ENCODE measurements around the gene PTH1R.

The PTH1R gene

DNA sequence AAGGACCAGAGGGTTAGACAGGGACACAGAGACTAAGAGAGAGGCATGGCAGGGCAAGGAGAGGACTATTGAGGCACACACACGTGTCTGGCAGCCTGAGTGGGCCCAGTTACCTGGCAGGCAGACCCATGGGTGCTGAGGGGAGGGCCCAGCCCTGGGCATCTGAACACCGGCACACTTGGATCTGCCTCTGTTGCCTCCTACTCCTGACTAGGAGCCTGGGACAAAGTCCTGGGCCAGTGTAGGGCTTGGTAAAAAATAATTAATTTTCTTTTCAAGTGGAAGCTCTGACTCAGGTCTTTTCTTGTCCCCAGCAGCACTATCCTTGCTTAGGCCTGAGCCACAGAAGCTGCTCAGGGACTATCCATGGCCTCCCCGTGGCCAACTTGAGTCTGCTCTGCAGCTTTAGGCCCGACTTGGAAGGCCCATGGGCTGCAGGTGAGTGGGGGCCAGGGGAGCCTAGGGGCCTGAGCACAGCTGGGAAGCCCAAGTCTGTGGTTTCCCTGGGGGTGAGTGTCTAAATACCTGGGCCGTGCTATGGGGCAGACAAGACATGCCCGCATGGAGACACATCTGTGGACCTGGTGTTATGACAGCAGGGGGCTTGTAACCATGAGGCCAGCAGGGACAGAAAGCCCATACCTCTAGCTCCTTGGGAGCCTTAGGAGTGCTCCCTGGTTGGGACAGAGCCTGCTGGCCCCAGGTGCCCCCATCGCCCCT, at the start of gene PTH1R:
TSS of gene PTH1R (plus strand) at position 316 of the 720 bp plus-strand sequence. CDS start 5,839 bp downstream, outside the sequence.
- DNase-seq, result no peak

DNA sequence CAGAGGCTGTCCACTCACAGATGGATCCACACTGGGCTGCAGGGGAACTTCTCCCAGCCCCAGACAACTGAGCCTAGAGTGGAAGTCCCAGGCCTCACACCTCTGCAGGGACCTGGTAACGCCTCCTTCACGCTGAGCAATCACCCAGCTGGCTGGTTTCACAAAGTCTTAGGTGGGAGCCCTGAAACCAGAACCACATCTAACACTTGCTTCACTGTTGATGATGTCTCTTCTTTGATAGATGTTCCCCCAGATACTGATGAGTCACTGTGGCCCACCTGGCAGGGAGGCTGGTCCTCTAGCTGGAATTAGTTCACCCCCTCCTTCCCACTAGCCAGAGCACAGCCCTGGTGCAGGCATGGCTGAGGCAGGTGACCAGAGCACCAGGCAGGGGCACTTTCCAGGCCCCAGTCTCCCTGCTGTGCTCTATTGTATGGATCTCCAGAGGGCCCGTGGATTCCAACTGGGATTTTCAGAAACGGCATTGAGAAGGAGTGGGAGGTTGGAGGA, 47.8 kb upstream of the PTH1R start:
- peak; percentile 68 for DNase-seq

DNA sequence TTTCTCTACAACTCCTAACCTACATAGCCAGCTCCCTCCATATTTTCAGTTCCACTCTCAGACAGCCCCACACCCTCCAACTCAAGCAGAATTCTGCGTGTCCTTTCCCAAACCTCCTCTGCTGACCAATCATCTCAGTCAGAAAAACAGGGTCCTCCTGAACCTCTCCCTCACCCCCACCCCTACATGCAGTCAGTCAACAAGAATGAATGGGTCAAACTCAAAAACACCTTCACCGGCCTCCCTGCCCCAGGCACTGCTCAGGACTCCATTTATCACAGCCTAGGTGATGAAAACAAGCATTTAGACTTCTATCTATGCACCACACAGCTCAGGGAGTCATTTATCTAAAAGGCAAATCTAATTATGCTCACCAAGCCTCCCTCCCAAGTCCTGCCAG, 46.7 kb upstream of the PTH1R start:
- no peak for DNase-seq

DNA sequence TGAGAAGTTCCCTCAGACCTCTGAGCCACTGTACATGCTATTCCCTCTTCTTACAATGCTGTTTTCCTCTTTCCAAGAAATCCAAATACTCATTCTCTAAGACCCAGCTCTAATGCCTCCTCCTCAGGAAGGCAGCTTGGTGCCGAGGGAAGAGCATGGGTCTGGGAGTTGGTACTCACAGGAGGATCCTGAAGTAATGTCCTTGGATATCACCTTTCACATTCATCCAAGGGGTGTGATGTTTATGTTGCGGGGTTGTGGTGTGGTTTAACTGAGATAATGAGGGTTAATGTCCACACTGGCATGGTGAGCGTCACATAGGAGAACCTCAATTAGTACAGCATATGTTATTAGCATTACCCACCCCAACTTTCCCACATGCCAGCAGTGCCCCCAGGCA, 46.2 kb upstream of the PTH1R start:
- DNase-seq, result no peak

DNA sequence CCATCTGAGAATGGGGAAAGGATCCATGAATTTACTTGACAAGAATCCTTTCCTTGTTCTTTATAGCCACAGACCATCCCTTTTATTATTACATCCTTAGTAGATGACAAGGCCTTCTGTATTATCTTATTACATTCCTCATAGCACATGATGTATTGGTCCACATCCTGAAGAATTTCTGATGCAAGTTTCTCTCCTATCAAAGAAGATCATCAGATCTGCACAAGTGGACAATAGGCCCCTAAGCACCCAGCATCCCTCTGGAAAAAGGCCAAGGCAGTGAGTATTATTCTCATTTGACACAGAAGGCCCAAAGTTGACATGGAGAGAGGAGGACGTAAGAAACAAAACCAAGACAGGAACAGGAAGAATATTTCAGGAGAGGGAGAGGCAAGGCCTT, 45.7 kb upstream of the PTH1R start:
- no peak for DNase-seq

DNA sequence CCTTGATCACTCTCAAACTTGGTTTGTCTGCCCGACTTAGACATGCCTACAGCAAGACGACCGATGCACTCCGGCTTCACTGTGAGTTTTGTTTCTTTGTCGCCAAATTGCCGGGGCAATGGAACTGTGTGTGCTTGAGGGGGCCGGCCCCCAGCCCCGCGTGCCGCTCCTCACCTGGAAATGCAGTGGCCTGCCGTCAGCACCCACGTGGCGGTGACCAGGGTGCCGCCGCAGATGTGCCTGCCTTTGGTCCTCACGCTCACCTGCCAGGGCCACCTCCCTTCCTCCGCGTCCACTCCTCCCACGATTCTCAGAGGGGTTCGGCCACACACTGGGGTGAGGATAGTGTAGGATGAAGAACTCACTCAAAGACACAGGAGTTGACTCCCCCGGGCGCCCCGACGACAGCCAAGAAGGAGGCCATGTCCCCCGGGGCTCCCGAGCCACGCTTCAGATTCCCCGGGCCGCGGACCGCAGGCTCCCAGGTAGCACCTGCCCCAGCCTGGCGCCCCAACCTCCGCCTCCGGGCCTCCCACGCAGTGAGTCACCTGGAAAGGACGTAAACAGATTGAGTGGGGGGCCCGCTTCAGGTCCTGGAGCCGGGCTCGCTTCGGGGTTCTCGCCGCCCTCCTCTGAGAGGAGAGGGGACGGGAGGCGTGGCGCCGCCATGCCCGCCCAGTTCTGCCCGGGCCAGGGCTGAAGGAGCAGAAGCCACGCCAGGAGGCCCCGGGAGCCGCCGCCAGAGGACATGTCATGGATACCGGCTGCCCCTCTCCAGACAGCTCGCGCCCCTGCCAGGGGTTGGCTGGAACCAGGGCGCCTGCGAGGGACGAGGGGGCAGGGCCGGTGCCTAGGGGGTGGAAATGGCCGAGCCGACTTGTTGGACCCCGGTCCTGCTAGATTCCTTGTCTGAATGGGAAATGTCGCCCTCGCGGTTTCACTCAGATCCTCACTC, 43.9 kb upstream of the PTH1R start:
- DNase-seq, result no peak

DNA sequence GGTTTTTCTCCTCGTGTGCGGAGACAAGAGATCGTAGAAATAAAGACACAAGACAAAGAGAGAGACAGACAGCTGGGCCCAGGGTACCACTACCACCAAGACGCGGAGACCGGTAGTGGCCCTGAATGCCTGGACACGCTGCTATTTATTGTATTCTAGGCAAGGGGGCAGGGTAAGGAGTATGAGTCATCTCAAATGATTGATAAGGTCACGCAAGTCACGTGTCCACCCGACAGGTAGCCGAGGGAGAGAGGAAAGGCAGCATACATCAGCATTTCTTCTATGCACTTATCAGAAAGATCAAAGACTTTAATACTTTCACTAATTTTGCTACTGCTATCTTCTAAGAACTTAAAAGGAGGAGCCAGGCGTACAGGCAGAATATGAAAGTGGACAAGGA, 42.5 kb upstream of the PTH1R start:
- DNase-seq, result no peak

DNA sequence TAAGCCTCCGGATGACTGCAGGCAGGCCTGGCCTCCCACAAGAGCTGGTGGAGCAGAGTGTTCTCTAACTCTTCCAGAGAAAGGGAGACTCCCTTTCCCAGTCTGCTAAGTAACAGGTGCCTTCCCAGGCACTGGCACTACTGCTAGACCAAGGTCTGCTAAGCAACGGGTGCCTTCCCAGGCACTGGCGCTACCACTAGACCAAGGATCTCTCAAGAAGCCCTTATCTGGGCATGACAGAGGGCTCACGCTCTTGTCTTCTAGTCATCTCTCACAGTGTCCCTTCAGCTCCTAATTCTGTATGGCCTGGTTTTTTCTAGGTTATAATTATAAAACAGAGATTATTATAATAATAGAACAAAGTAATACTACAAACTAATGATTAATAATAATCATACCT, 42.0 kb upstream of the PTH1R start:
- no peak for DNase-seq

DNA sequence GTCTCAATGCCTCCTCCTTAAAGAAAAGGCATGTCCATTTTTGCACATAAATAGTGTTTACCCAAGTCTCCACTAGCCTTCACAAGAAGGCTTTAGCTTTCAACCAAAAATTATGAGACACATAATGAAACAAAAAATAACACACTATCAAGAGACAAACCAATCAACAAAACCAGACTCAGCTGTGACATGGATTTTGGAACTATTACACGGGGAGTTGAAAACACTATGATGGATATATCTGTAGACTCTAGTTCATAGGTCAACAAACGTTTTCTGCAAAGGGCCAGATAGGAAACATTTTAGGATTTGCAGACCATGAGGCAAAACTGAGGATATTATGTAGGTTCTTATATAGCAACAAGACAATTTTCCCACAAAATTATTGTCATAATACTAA, 39.2 kb upstream of the PTH1R start:
- no peak for DNase-seq

DNA sequence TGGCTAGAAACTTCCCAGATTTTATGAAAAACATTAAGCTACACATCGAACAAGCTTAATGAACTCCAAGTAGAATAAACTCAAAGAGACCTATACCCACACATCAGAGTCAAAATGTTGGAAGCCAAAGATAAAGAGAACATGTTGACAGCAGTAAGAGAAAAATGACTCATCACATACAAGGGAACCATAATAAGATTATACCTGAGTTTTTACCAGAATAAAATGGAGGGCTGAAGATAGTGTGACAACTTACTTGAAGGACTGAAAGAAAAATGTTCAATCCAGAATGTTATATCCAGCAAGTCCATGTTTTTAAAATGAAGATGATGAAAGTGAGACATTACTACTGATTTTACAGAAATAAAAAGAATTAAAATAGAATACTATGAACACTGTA, 37.0 kb upstream of the PTH1R start:
- no peak for DNase-seq

DNA sequence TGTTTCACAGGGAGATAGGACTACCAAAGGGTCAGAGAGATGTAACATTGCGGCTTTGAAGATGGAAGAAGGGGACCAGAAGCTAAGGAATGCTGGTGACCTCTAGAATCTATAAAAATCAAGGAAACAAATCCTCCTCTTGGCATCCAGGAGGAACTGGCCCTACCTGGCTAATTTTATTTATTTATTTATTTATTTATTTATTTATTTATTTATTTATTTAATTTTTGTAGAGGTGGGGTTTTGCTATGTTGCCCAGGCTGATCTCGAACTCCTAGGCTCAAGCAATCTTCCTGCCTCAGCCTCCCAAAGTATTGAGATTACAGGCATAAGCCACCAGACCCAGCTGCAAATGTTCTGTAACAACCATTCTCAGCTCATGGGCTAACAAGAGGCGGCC, 34.0 kb upstream of the PTH1R start:
- DNase-seq, result no peak

DNA sequence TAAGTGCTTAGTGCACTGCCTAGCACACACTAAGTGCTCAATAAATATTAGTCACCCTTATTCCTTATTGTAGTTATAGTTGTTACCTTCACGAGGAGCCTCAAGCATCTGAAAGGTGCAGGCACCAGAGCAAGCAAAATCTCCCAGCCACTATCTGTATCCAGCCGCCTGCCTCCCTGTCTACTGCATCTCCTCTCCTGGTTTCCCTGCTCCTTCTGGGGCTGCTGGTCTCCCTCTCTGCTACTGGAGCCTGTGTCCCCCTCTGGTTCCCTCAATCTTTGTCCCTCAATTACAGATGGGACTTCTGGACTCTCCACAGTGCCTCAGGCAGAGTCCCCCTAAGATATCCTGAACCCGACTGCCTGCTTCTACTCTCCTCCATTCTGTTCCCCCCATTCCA, 33.1 kb upstream of the PTH1R start:
- DNase-seq, result no peak

DNA sequence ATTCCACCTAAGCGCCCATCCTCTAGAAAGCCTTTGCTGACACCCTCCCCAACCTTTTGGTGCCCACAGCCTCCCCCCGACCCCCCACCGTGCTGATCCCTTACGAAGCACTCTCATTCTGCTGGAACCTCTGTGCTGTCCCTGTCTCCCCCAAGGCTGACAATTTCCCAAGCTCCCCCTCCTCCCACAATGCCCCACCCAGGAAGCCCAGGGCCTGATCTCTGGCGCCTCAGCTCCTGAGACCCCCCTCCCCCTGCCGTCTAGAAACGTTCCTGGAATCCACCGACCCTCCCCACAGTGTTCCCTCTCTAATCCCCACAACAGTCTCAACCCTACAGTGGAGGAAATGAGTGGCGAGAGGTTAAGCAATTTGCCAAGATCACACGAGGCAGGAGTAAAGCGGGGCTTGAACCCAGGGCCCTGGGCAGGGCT, 32.6 kb upstream of the PTH1R start:
- no peak for DNase-seq

DNA sequence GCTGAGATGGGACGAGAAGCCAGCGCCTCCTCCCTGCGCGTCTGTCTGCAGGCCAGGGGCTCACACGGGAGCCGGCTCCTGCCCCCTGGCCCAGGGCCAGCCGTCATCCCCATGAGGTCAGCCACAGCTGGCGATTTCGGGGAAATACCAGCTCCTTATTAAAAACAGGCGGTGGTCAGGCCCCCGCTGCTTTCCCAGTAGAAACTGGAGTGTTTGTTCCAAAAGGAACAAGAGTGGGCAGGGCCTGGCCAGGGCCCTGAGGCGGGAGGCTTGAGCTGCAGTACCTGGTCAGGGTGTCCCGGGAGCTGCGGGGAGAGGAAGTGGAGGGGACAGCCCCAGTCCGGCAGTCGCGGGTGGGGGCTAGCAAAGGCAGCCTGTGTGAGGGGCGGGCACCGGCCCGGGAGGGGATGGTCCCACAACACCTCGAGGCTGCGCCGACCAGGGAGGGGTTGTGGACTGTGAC, 32.1 kb upstream of the PTH1R start:
- DNase-seq, result no peak

DNA sequence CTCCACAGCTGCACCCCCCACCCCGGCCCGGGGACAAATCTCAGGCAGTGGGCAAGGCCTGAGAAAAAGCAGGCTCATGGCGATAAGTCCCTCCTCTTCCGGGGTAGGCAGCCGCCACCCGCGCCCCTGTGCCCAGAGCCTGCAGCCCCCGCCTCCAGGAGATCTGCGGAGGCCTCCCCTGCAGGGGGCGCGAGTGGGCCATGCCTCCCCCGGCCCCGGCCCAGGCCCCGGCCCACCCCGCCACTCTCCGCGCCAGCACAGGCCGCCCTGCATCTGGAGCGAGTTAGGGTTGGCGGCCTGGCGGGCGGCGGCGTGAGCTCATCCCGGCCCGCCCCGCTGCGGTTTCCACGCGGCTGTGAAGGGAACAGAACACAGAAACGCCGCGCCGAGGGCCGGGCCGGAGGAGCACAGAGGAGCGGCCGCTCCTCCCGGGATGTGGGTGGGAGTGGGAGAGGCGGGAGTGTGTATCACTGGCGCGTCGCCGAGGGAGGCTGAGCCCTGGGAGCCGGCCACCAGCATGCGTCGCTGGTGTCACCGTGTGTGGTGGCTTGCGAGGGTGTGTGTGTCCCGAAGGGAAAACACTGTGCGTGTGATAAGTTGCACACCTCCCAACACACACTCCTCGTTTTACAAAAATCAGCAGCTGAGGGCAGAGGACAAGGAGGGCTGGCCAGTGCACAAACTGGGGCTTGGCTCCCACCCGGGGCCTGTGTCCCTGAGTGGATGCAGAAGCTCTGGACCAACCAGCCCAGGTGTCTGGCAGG, 31.5 kb upstream of the PTH1R start:
- DNase-seq, result peak; percentile 89

DNA sequence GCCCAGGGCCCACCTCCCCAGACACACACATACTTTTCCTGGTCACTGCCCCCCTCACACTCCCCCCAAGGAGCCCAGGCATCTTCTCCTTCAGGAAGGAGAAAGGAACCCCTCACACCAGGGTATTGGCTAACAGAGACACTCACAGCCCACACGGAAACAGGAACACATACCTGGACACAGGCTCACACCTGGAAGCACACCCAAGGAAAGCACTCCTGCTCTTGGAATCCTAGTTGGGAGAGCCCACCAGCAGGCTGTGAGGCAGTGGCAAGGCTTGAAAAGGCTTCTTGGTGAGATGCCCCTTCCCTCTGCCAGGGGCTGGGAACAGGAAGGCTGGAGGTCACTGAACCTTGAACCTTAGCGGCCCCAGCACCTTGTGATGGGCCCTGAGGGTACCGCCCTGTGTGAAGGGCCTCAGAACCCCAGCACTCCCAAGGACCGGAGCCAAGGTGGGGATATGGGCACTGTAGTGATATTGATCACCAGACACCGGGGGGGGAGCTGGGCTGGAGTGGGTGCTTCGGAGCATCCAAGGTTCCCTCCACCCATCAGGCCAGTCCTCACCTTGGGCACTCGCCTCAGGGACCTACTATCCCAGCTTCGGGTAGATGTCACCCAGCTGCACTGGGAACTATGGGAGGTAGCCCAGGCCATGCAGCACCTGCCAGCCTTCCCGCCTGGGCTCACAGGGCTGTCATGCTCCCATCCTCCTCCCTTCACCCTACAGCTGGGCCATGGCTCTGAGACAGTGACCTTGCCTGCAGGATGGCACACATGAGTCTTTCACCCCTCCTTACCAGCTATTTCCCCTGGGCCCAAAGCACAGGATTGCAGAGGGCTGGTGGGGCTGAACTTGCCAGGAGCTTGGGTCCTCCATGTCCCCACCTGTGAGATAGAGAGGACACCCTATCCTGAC, 30.6 kb upstream of the PTH1R start:
- DNase-seq, result peak; percentile 53

DNA sequence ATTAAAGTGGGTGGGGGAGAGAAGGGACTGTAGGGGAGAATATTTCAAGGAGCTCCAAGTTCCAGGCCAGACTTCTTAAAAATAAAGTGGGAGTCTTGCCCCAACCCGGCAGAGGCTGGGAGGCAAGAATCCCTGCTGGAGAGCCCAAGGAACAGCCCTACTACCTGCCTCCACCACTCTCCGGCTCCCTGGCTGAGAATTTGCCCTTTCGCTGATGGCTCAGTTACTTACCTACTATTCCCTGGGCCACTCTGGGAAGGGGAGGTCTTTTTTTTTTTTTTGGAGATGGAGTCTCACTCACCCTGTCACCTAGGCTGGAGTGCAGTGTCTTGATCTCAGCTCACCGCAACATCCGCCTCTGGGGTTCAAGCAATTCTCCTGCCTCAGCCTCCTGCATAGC, 29.8 kb upstream of the PTH1R start:
- DNase-seq, result no peak

DNA sequence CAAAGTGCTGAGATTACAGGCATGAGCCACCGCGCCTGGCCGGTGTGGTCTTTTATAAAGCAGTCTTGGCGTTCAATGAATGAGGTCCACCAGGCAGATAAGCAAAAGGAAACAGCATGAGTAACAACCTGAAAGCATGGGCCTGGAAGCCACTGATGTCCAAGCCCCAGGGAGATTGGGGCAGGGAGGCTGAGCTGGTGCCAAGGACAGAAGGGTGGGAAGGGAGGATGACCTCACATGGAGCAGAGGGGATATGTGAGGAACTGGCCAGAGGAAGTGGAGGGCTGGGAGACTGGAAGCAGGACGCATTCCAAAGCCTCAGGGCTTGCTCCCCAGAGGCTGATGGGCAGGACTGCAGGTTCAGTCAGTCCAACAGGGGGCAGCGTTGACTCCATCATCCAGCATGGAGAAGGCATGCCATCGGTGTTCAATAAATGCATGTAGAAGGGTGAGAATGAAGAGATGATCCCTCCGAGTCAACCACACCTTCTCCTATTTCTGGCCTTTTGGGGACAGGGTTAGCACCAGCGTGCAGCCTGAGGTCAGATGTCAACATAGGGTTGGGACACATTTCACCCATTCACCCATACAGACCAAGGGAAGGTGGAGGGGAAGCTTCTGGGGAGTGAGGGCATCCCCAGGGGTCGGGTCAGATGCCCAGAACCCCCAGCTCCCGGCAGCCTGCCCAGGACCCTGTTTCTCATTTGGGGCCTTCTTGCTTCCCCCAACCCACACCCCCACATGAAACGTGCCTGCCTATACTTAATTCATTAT, 29.1 kb upstream of the PTH1R start:
- peak; percentile 69 for DNase-seq

DNA sequence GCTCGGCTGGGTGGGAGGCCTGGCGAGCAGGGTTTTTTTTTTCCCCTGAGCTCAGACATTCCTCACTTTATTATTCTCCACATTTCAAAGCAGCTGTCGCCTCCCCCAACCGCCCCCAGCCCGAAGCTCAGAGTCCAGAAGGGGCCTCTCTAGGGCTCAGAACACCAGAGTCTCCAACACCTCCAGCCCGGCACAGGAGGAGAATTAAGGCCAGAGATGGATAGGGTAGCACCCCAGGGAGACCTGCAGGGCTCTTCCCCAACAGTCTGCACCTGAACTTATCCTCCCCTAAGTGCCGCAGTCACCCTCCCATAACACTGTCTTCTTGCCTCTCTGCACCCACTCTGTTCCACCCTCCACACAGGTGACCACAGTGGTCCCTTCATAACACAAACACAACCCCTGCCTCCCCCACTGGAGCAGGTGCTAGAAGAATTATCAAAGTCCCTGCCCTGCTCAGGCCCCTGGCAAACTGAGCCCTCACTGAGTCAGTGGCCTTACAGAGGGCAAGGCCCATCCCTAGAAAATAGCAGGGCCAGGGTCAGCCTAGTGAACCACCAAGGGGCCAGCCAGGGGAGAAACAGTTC, 28.4 kb upstream of the PTH1R start:
- no peak for DNase-seq

DNA sequence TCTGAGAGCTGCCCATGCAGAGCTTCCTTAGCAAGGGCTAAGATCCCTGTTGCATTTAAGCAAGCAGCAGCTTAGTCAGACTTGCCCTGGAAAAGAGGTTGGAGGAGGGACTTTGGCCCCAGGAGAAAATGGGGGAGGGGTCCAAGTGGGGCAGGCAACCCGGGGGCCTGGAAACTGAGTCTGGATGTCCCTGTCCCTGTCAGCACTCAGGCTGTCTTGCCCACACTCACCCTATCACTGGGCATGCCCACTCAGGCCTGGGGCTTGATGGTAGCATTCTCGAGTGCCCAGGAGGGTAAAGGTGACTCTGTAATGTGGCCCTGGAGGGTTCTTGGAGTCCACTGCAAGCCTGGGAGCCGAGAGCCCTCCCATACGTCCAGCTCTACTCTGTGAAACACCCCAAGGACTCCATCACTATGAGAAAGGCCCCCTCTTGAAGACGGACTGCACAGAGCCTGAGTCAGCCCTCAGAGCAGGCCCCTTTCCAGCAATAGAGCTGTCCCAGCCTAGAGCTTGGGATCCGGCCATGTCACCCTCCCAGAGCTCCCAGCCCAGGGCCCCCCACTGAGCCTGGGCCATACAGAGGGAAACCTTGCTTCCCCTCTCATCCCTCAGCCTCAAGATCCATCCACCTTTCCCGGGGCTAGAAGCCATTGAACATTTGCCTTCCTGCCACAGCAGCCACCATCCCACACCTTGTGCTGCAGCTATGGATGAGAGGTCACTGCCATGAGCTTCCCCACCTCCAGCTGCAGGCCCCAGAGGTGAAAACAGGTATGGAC, 27.6 kb upstream of the PTH1R start:
- peak; percentile 49 for DNase-seq

All from activated effector memory CD4-positive, alpha-beta T cell treated with anti-CD3 and anti-CD28 coated beads, Interleukin-2, amount 50 U/mL, for 16 hours (primary cell).